OCI-LY3 (cell line): ENCODE data around the gene EHD1.

Experiments
- EZH2phosphoT487 ChIP-seq: fragments of 200-600 bp; shearing (Covaris generic); IDR thresholded peaks from 2 replicates; pipeline ENCODE4 v1.6.1; 2018; ENCODE audit warnings: antibody characterized with exemption, mixed run types, low read depth
- TF ChIP-seq, protein P1 (sequence below): fragments of 200-600, 300-600 bp; sonication (generic); IDR thresholded peaks from 2 replicates; pipeline ENCODE4 v1.5.1; 2014; ENCODE audit warnings: antibody characterized with exemption, low read length, low read depth

DNA sequence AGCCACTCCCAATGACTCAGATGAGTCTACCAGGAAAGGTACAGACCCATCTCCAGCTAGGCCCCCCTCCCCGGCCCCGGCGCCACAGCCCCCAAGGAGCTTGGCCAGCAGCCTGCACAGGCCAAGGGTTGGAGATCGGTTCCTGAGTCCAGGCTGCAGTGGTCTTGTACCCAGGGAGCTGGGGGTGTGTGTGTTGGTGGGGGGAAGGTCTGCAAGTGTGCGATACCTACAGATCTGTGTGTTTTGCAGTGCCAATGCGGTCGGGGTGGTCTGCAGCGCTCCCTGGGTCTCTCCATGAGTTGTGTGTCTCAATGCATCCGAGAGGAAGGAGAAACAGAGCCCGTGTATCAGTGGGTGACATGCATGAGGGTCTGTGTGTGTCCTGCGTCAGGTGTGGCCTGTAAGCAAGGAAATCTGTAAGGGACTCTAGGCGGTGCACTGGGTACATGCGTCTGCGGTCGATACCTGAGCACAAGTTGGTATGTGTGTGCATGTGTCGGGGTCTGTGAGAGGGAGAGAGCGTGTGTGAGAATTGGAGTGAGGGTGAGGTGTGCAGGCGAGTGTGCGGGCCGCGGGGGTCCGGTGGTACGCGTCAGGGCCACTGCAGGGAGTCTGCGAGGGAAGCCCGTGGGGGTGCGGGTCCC is 34.6 kb downstream of the EHD1 start:
- TF ChIP-seq, protein P1, sequence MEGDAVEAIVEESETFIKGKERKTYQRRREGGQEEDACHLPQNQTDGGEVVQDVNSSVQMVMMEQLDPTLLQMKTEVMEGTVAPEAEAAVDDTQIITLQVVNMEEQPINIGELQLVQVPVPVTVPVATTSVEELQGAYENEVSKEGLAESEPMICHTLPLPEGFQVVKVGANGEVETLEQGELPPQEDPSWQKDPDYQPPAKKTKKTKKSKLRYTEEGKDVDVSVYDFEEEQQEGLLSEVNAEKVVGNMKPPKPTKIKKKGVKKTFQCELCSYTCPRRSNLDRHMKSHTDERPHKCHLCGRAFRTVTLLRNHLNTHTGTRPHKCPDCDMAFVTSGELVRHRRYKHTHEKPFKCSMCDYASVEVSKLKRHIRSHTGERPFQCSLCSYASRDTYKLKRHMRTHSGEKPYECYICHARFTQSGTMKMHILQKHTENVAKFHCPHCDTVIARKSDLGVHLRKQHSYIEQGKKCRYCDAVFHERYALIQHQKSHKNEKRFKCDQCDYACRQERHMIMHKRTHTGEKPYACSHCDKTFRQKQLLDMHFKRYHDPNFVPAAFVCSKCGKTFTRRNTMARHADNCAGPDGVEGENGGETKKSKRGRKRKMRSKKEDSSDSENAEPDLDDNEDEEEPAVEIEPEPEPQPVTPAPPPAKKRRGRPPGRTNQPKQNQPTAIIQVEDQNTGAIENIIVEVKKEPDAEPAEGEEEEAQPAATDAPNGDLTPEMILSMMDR = no peak
- no peak for TF ChIP-seq EZH2phosphoT487
